GM12878 (cell line): ENCODE measurements around the gene PHAF1. TPM values are rescaled to one million over a fixed set of nuclear protein-coding genes. Genes with fewer than 3 reads are reported as not detected.

Experiments used
- ATAC-seq: fragments of 200-7000 bp; cut with Tn5 transposase; 3 replicates; pipeline ENCODE4 v1.9.1; 2020; ENCODE audit warnings: mild to moderate bottlenecking, moderate library complexity
- BruUV-seq: library from RNA; stranded (reverse); fragments of 400-500 nt; replicated peaks from 2 replicates; lab custom pipeline; 2021; lab: Mats Ljungman, UMichigan
- CTCF ChIA-PET: fragments of 300-600 bp; sonication (Branson Sonifier 250); formaldehyde crosslinking; extraction: SDS; loops from one replicate; lab custom pipeline; 2021; ENCODE audit warnings: inconsistent platforms; lab: Yijun Ruan, JAX
- POLR2A ChIA-PET: fragments of 350-600 bp; formaldehyde crosslinking; extraction: SDS; loops from one replicate; lab custom pipeline; 2021; ENCODE audit warnings: inconsistent platforms; lab: Charles Lee
- RAD21 ChIA-PET: fragments of 300-600 bp; sonication (Branson Sonifier 250); formaldehyde crosslinking; loops from one replicate; lab custom pipeline; 2023; ENCODE audit warnings: antibody characterized with exemption; ENCODE audit not compliant: unreplicated experiment; lab: Charles Lee
- SMC1A ChIA-PET: fragments of 300-600 bp; sonication (Branson Sonifier 250); formaldehyde crosslinking; loops from one replicate; lab custom pipeline; 2023; ENCODE audit not compliant: unreplicated experiment, uncharacterized antibody; lab: Charles Lee
- DNase-seq: peaks from one replicate; pipeline ENCODE4 v3.0.0-alpha.2; 2011; ENCODE audit warnings: low read depth, low spot score
- FAIRE-seq: peaks from 3 replicates; lab custom pipeline; 2011; peaks lifted over from hg19 to GRCh38; lab: Jason Lieb, UNC
- H2AFZ ChIP-seq: 2 replicates; pipeline ENCODE4 v1.6.0; 2011; ENCODE audit warnings: low read depth, low read length, control low read depth; ENCODE audit not compliant: control insufficient read depth
- H3K27ac ChIP-seq: 2 replicates; pipeline ENCODE4 v1.5.1; 2011; ENCODE audit warnings: control low read depth; ENCODE audit not compliant: control insufficient read depth, insufficient read depth
- H3K27me3 ChIP-seq, 2 experiments: replicated peaks in 1 of 2; 2 replicates each; pipeline versions ENCODE4 v1.6.0 to v1.6.1; 2011; ENCODE audit warnings: low read length in 1 of 2; ENCODE audit not compliant: control insufficient read depth in 2 of 2, insufficient read depth in 2 of 2
- H3K36me3 ChIP-seq, 2 experiments: 2 replicates each; pipeline ENCODE4 v1.5.1; 2011; ENCODE audit warnings: low read length in 1 of 2; ENCODE audit not compliant: control insufficient read depth in 2 of 2, insufficient read depth in 2 of 2
- H3K4me1 ChIP-seq: 2 replicates; pipeline ENCODE4 v1.6.1; 2011; ENCODE audit warnings: mild to moderate bottlenecking, low read length, moderate library complexity, mixed read lengths; ENCODE audit not compliant: control insufficient read depth, insufficient read depth
- H3K4me2 ChIP-seq: 2 replicates; pipeline ENCODE4 v1.6.0; 2011; ENCODE audit warnings: control low read depth; ENCODE audit not compliant: control insufficient read depth, insufficient read depth
- H3K4me3 ChIP-seq: fragments of 200-600 bp; sonication (generic); 2 replicates; pipeline ENCODE4 v1.5.1; 2016
- H3K79me2 ChIP-seq: 2 replicates; pipeline ENCODE4 v1.6.0; 2011; ENCODE audit warnings: low read length; ENCODE audit not compliant: control insufficient read depth, insufficient read depth
- H3K9ac ChIP-seq: 2 replicates; pipeline ENCODE4 v1.8.0; 2011; ENCODE audit warnings: low read length, control low read depth, mixed read lengths; ENCODE audit not compliant: control insufficient read depth, insufficient read depth
- H3K9me3 ChIP-seq: replicated peaks from 3 replicates; pipeline ENCODE4 v1.5.1; 2011; ENCODE audit warnings: mild to moderate bottlenecking, low read length; ENCODE audit not compliant: control insufficient read depth, insufficient read depth
- H4K20me1 ChIP-seq: 2 replicates; pipeline ENCODE4 v1.6.0; 2011; ENCODE audit not compliant: control insufficient read depth, insufficient read depth
- CBFB ChIP-seq: IDR thresholded peaks from 2 replicates; pipeline ENCODE4 v1.6.1; 2016; ENCODE audit warnings: antibody characterized with exemption, low read depth
- CREB1 ChIP-seq: IDR thresholded peaks from 2 replicates; pipeline ENCODE4 v1.6.1; 2012; ENCODE audit warnings: low read depth, mild to moderate bottlenecking, inconsistent platforms
- GATAD2B ChIP-seq: fragments of 450-650 bp; conservative IDR thresholded peaks from 2 replicates; pipeline ENCODE4 v1.6.1; 2017; ENCODE audit warnings: low read depth, mild to moderate bottlenecking, moderate library complexity
- IRF3 ChIP-seq: fragments of 450-650 bp; IDR thresholded peaks from 2 replicates; pipeline ENCODE4 v1.6.1; 2014; ENCODE audit warnings: mild to moderate bottlenecking
- MAX ChIP-seq: IDR thresholded peaks from 2 replicates; pipeline ENCODE4 v1.6.1; 2012; ENCODE audit warnings: low read depth, low read length, improper control_type of control experiment
- MLLT1 ChIP-seq: fragments of 450-650 bp; IDR thresholded peaks from 2 replicates; pipeline ENCODE4 v1.6.1; 2016; ENCODE audit warnings: mild to moderate bottlenecking
- PBX3 ChIP-seq: IDR thresholded peaks from 2 replicates; pipeline ENCODE4 v1.6.1; 2011; ENCODE audit warnings: mild to moderate bottlenecking, low read depth, low read length, moderate library complexity; ENCODE audit not compliant: insufficient replicate concordance
- POU2F2 ChIP-seq: IDR thresholded peaks from 3 replicates; pipeline ENCODE4 v1.6.1; 2011; ENCODE audit warnings: low read depth, mild to moderate bottlenecking, low read length, borderline replicate concordance
- SIN3A ChIP-seq: IDR thresholded peaks from 2 replicates; pipeline ENCODE4 v1.6.1; 2012; ENCODE audit warnings: low read depth, low read length, improper control_type of control experiment
- STAT1 ChIP-seq: fragments of 450-650 bp; conservative IDR thresholded peaks from 2 replicates; pipeline ENCODE4 v1.6.1; 2014; ENCODE audit warnings: antibody characterized with exemption, mild to moderate bottlenecking
- SUZ12 ChIP-seq: fragments of 200-600 bp; sonication (generic); IDR thresholded peaks from one replicate; pipeline ENCODE4 v1.6.1; 2018; ENCODE audit warnings: antibody characterized with exemption, mild to moderate bottlenecking; ENCODE audit not compliant: unreplicated experiment
- TCF7 ChIP-seq: IDR thresholded peaks from 2 replicates; pipeline ENCODE4 v1.6.1; 2014; ENCODE audit warnings: antibody characterized with exemption, borderline replicate concordance
- ZNF384 ChIP-seq: IDR thresholded peaks from 2 replicates; pipeline ENCODE4 v1.6.1; 2012; ENCODE audit warnings: low read depth, mild to moderate bottlenecking, low read length, improper control_type of control experiment, borderline replicate concordance
- WGBS: methylation state at CpG from one replicate; pipeline ENCODE4 v1.1.6; 2016; ENCODE audit warnings: low lambda C conversion rate; ENCODE audit not compliant: insufficient replicate concordance, insufficient coverage; ENCODE audit errors: missing lambda C conversion rate; 5-methylcytosine and 5-hydroxymethylcytosine counted together
- in situ Hi-C: fragments of 300-500 bp; cut with MboI; formaldehyde crosslinking; loops from 9 replicates; pipeline ENCODE4 v1.14.3; 2018; ENCODE audit warnings: mixed read lengths
- intact Hi-C: fragments of 100-400 bp; cut with micrococcal nuclease; formaldehyde crosslinking; loops from one replicate; pipeline ENCODE4 v1.14.2; 2022; ENCODE audit not compliant: unreplicated experiment
- polyA plus RNA-seq, 11 experiments: library from polyadenylated mRNA; depleted of rRNA in 4 of 11; unstranded in 6 of 11; stranded (reverse) in 5 of 11; fragments of >200 nt; fragmentation: Nextera tagmentation in 4 of 11; fragmentation: Illumina TruSeq in 1 of 11; extraction: Ambion mirVana in 4 of 11; extraction: Trizol in 1 of 11; gene quantifications; 1 replicate in 1 of 11; 2 replicates in 10 of 11; pipeline versions ENCODE4 v1.2.1 to v1.2.3, GENCODE V29; 2011 to 2016; ENCODE audit warnings: inconsistent platforms in 2 of 11, missing spikeins in 2 of 11, low read depth in 1 of 11
- total RNA-seq, 4 experiments: library from RNA; depleted of rRNA in 3 of 4; stranded (reverse); fragments of >200 nt in 3 of 4; fragmentation: Illumina TruSeq in 1 of 4; extraction: Trizol in 1 of 4; gene quantifications; 2 replicates each; pipeline versions ENCODE4 v1.2.1 to v1.2.3, GENCODE V29; 2013 to 2021
- TF ChIP-seq, protein P1 (sequence below): IDR thresholded peaks from 2 replicates; pipeline ENCODE4 v1.6.1; 2011; ENCODE audit warnings: low read depth, low read length, improper control_type of control experiment, borderline replicate concordance
- TF ChIP-seq, protein P2 (sequence below): IDR thresholded peaks from 2 replicates; pipeline ENCODE4 v1.6.1; 2012; ENCODE audit warnings: low read depth, low read length, improper control_type of control experiment

PHAF1 gene
- total and polyA plus RNA-seq, 10 of the 15 experiments (the other 5 are each of a cell fraction or from before 2014, with no cell fraction given), result 4.5 to 20.9 (median 14.9) TPM

DNA sequence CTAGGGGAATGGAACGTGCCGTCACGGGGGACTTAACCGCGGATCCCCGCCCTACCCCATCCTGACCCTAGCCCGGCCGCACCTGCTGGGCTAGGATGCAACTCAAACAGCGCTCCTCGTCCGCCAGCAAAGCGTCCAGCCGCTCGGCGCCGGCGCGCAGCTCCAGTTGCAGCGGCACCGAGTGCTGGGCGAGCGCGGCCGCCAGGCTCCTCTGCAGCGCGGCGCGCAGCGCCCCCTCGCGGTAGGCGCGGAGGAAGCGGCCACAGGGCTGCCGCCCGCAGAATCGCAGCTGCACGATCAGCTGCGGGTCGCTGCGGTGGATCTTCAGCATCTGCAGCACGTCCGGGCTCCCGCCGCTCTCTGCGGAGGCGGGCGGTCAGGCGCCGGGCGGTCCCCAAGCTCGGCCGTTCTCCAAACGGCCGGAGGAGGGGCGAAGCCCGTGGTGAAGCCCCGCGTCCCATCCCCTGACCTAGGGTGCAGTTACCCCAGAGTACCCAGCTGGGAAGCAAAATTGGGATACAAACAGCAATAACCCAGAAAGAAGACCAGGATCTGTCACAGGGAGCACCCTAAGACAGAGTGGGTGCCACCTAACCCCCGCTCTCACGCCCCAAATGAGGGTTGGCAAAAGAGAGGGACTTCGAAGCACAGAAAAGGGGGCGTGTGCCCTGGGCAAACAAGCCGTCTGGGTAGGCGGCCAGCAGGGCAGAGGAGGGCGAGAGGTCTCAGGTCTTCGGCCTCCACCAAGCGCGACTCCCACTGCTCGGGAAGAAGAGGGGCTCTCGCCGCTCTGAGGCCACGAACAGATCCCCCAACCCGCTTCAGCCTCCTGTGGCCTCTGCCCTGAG, 45.8 kb downstream of the PHAF1 start:
- Histone ChIP-seq H3K27ac (no peak overlapping the region), H3K36me3 (no peaks in the 10 kb centered on the region), H3K79me2 (peaks cover 11% of the 10 kb centered on the region), H3K9me3 (no peaks in the 10 kb centered on the region), H3K4me3 (peak overlapping the region; percentile 45; the same call in 1 of the 2 replicates), H3K27me3 (no peaks in the 10 kb centered on the region), H3K9ac (no peak overlapping the region), H2AFZ (no peak overlapping the region), H3K4me2 (peak overlapping the region; percentile 87), H4K20me1 (peaks cover 10% of the 10 kb centered on the region; the same call in 1 of the 2 replicates), H3K4me1 (peaks cover 25% of the 10 kb centered on the region)
- ChIA-PET RAD21 (interaction anchor here (0.6 to 2.6 kb wide), 32 partner anchors 14 to 204 kb away, joined by 3 to 69 read pairs (median 4); partner anchors contain the start of genes NOL3 and PHAF1), CTCF (interaction anchor here (0.6 to 10.0 kb wide), 47 partner anchors 11 to 274 kb away, joined by 3 to 98 read pairs (median 5); partner anchors contain the start of genes EXOC3L1, NOL3 and PHAF1), POLR2A (interaction anchor here (0.6 to 1.0 kb wide), 4 partner anchors 14 to 138 kb away, joined by 3 to 6 read pairs (median 4); partner anchors contain the start of gene NOL3), SMC1A (interaction anchor here (0.7 to 2.1 kb wide), 10 partner anchors 15 to 180 kb away, joined by 3 to 18 read pairs (median 6); no protein-coding TSS in a partner anchor)
- ATAC-seq (peak; percentile 52), FAIRE-seq (no peak), DNase-seq (no peak)
- WGBS, result 24% methylated on average over 54 of the region's 74 CpGs
- BruUV-seq, result no TSS peak
- in situ Hi-C loops (loop anchor here (10.0 kb wide), 1 partner anchor 181 kb away; no protein-coding TSS in a partner anchor), intact Hi-C loops (loop anchor here (1.0 to 5.0 kb wide), 4 partner anchors 53 to 507 kb away; partner anchors contain the start of genes ACD and PARD6A)
- TF ChIP-seq GATAD2B, result peak; percentile 71
- no peak for TF ChIP-seq TCF7
- no peak for TF ChIP-seq SUZ12
- no peak for TF ChIP-seq MLLT1
- TF ChIP-seq STAT1, result no peak
- no peak for TF ChIP-seq CBFB
- no peak for TF ChIP-seq IRF3
- 0 out of 3 replicates have a peak, but pooled peaks have one; percentile 38 for TF ChIP-seq POU2F2
- TF ChIP-seq, protein P1, sequence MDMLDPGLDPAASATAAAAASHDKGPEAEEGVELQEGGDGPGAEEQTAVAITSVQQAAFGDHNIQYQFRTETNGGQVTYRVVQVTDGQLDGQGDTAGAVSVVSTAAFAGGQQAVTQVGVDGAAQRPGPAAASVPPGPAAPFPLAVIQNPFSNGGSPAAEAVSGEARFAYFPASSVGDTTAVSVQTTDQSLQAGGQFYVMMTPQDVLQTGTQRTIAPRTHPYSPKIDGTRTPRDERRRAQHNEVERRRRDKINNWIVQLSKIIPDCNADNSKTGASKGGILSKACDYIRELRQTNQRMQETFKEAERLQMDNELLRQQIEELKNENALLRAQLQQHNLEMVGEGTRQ, result no peak
- TF ChIP-seq ZNF384, result no peak
- TF ChIP-seq SIN3A, result 0 out of 2 replicates have a peak, but pooled peaks have one; percentile 52
- TF ChIP-seq PBX3, result no peak
- no peak for TF ChIP-seq MAX
- TF ChIP-seq CREB1, result no peak
- TF ChIP-seq, protein P2, sequence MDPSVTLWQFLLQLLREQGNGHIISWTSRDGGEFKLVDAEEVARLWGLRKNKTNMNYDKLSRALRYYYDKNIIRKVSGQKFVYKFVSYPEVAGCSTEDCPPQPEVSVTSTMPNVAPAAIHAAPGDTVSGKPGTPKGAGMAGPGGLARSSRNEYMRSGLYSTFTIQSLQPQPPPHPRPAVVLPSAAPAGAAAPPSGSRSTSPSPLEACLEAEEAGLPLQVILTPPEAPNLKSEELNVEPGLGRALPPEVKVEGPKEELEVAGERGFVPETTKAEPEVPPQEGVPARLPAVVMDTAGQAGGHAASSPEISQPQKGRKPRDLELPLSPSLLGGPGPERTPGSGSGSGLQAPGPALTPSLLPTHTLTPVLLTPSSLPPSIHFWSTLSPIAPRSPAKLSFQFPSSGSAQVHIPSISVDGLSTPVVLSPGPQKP, result no peak
